Left ventricle myocardium inferior (tissue), 1 donor: ENCODE results near the gene FSHR. TPM values are rescaled to one million over a fixed set of nuclear protein-coding genes. Genes with fewer than 3 reads are reported as not detected.

Source experiments
- DNase-seq: peaks from one replicate; pipeline ENCODE4 v3.0.0-alpha.2; 2020
- H3K27ac ChIP-seq: fragments of 200-600 bp; replicated peaks from 2 replicates; pipeline ENCODE4 v1.8.0; 2021
- H3K27me3 ChIP-seq: fragments of 200-600 bp; 2 replicates; pipeline ENCODE4 v1.8.0; 2021; ENCODE audit warnings: low read depth
- H3K36me3 ChIP-seq: fragments of 200-600 bp; 2 replicates; pipeline ENCODE4 v1.8.0; 2021
- H3K4me1 ChIP-seq: fragments of 200-600 bp; 2 replicates; pipeline ENCODE4 v1.8.0; 2021
- H3K4me3 ChIP-seq: fragments of 200-600 bp; 2 replicates; pipeline ENCODE4 v1.8.0; 2021; ENCODE audit warnings: mild to moderate bottlenecking, moderate library complexity
- H3K9me3 ChIP-seq: fragments of 200-600 bp; replicated peaks from 2 replicates; pipeline ENCODE4 v1.8.0; 2021
- CTCF ChIP-seq: fragments of 200-600 bp; IDR thresholded peaks from 2 replicates; pipeline ENCODE4 v1.8.0; 2021; ENCODE audit warnings: antibody characterized with exemption, mild to moderate bottlenecking, borderline replicate concordance
- intact Hi-C: fragments of 100-400 bp; cut with micrococcal nuclease; formaldehyde crosslinking; loops from one replicate; pipeline ENCODE4 v1.11.0; 2022
- total RNA-seq: library from RNA; stranded (reverse); fragmentation: NEBNext Ultra II Directional; extraction: Animal tissue kit (Norgen Biotek cat#: 25700); gene quantifications from one replicate; pipeline ENCODE4 v1.2.1, GENCODE V29; 2021
- donor health status: DM: no; HTN: yes; CAD: no; lungs with severe emphysema.

Gene FSHR
- total RNA-seq, 1 donor from 2014 or later = not detected

GRCh38 chr2:48941456-48941855, 212.9 kb downstream of the FSHR start:
- no peak for TF ChIP-seq CTCF
- H3K27me3 ChIP-seq = no peaks in the 10 kb centered on the region
- DNase-seq = no peak
- no peaks in the 10 kb centered on the region for H3K36me3 ChIP-seq
- H3K4me1 ChIP-seq = peaks cover 28% of the 10 kb centered on the region
- no peak overlapping the region for H3K4me3 ChIP-seq
- no peak overlapping the region for H3K27ac ChIP-seq
- intact Hi-C loops = no loop called here
- H3K9me3 ChIP-seq = no peaks in the 10 kb centered on the region

GRCh38 chr2:48940606-48941005, 213.7 kb downstream of the FSHR start:
- H3K36me3 ChIP-seq = no peaks in the 10 kb centered on the region
- H3K4me1 ChIP-seq = peaks cover 28% of the 10 kb centered on the region
- no peaks in the 10 kb centered on the region for H3K27me3 ChIP-seq
- H3K9me3 ChIP-seq = no peaks in the 10 kb centered on the region
- H3K4me3 ChIP-seq = no peak overlapping the region
- no peak for TF ChIP-seq CTCF
- DNase-seq = no peak
- no peak overlapping the region for H3K27ac ChIP-seq
- intact Hi-C loops = no loop called here

- TF ChIP-seq CTCF = no peak
- H3K27ac ChIP-seq = no peak overlapping the region
- no peaks in the 10 kb centered on the region for H3K9me3 ChIP-seq
- no peak for DNase-seq
- H3K27me3 ChIP-seq = no peaks in the 10 kb centered on the region
- peaks cover 28% of the 10 kb centered on the region for H3K4me1 ChIP-seq
- H3K36me3 ChIP-seq = no peaks in the 10 kb centered on the region
- H3K4me3 ChIP-seq = no peak overlapping the region
- intact Hi-C loops = no loop called here
Observed at GRCh38 chr2:48939232-48939631, 215.1 kb downstream of the FSHR start.

- Histone ChIP-seq H3K36me3 (no peaks in the 10 kb centered on the region), H3K27me3 (no peaks in the 10 kb centered on the region), H3K4me3 (no peak overlapping the region), H3K4me1 (peaks cover 18% of the 10 kb centered on the region), H3K27ac (no peak overlapping the region), H3K9me3 (no peaks in the 10 kb centered on the region)
- no peak for DNase-seq
- no peak for TF ChIP-seq CTCF
- intact Hi-C loops = no loop called here
Observed at GRCh38 chr2:48938231-48938630, 216.1 kb downstream of the FSHR start.

- H3K4me3 ChIP-seq = no peak overlapping the region
- no peaks in the 10 kb centered on the region for H3K27me3 ChIP-seq
- intact Hi-C loops = no loop called here
- no peak for TF ChIP-seq CTCF
- no peaks in the 10 kb centered on the region for H3K9me3 ChIP-seq
- no peaks in the 10 kb centered on the region for H3K36me3 ChIP-seq
- H3K4me1 ChIP-seq = no peaks in the 10 kb centered on the region
- no peak overlapping the region for H3K27ac ChIP-seq
- no peak for DNase-seq
Observed at GRCh38 chr2:48934807-48935206, 219.5 kb downstream of the FSHR start.
